HEK293 (cell line): Measurements from ENCODE around the gene PAPSS2.
A peak's percentile ranks its signal among the peaks of the same experiment; 100 is the strongest.
"Not testable (repeated sequence)": the region's sequence is repeated elsewhere in the genome, so short reads cannot be mapped to it uniquely, and the experiment has no call there.

Experiments used
- SP7 ChIP-seq: fragments of 450-650 bp; formaldehyde crosslinking; IDR thresholded peaks from 2 replicates; pipeline ENCODE4 v1.5.1; 2016; ENCODE audit warnings: missing biosample characterization, missing genetic modification characterization
- TCF7L2 ChIP-seq: IDR thresholded peaks from 2 replicates; pipeline ENCODE4 v1.6.1; 2011; ENCODE audit warnings: low read depth, mild to moderate bottlenecking, inconsistent platforms, low read length, moderate library complexity, borderline replicate concordance
- ZBTB17 ChIP-seq: fragments of 450-650 bp; formaldehyde crosslinking; IDR thresholded peaks from 2 replicates; pipeline ENCODE4 v1.5.1; 2016; ENCODE audit warnings: missing biosample characterization, missing genetic modification characterization
- ZNF274 ChIP-seq, 2 experiments: fragments of 200-500 bp in 1 of 2; fragments of 450-650 bp in 1 of 2; sonication (Bioruptor generic) in 1 of 2; formaldehyde crosslinking in 1 of 2; IDR thresholded peaks; 2 replicates each; pipeline versions ENCODE4 v1.5.1 to v1.6.1; 2014 to 2016; ENCODE audit warnings: borderline replicate concordance in 1 of 2, inconsistent platforms in 1 of 2, low read length in 1 of 2, missing biosample characterization in 1 of 2, missing genetic modification characterization in 1 of 2
- ZNF777 ChIP-seq: fragments of 450-650 bp; formaldehyde crosslinking; IDR thresholded peaks from 2 replicates; pipeline ENCODE4 v1.5.1; 2017; ENCODE audit warnings: missing biosample characterization, missing genetic modification characterization, borderline replicate concordance
- TF ChIP-seq, protein P1 (sequence below): fragments of 450-650 bp; formaldehyde crosslinking; IDR thresholded peaks from 2 replicates; pipeline ENCODE4 v1.5.1; 2016; ENCODE audit warnings: missing biosample characterization, missing genetic modification characterization
- TF ChIP-seq, protein P2 (sequence below): fragments of 450-650 bp; formaldehyde crosslinking; IDR thresholded peaks from 2 replicates; pipeline ENCODE4 v1.5.1; 2016; ENCODE audit warnings: missing biosample characterization, missing genetic modification characterization

DNA sequence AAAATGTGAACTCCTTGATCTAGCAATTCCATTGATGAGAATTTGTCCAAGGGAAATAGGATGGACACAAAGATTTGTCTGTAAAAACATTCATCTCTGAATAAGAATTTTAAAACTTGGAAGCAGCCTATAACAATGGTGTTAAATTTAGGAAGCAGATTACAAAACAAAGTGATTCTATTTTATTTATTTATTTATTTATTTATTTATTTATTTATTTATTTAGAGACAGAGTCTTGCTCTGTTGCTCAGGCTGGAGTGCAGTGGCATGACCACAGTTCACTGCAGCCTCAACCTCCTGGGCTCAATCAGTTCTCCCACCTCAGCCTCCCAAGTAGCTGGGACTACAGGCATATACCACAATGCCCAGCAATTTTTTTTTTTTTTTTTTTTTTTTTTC is 38.2 kb upstream of the PAPSS2 start:
- TF ChIP-seq TCF7L2; ZNF274 (IDR thresholded peaks at IDR 0.05; ENCODE audit: low read length); ZNF274 (tag by site-specific recombination; IDR thresholded peaks at IDR 0.05; ENCODE audit: borderline replicate concordance); SP7 (tag by site-specific recombination); ZBTB17 (tag by site-specific recombination); ZNF777: not testable (repeated sequence)
- TF ChIP-seq, protein P1, sequence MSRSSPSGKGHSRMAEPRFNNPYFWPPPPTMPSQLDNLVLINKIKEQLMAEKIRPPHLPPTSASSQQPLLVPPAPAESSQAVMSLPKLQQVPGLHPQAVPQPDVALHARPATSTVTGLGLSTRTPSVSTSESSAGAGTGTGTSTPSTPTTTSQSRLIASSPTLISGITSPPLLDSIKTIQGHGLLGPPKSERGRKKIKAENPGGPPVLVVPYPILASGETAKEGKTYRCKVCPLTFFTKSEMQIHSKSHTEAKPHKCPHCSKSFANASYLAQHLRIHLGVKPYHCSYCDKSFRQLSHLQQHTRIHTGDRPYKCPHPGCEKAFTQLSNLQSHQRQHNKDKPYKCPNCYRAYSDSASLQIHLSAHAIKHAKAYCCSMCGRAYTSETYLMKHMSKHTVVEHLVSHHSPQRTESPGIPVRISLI: 0 out of 2 replicates have a peak, but pooled peaks have one; percentile 41
- TF ChIP-seq, protein P2, sequence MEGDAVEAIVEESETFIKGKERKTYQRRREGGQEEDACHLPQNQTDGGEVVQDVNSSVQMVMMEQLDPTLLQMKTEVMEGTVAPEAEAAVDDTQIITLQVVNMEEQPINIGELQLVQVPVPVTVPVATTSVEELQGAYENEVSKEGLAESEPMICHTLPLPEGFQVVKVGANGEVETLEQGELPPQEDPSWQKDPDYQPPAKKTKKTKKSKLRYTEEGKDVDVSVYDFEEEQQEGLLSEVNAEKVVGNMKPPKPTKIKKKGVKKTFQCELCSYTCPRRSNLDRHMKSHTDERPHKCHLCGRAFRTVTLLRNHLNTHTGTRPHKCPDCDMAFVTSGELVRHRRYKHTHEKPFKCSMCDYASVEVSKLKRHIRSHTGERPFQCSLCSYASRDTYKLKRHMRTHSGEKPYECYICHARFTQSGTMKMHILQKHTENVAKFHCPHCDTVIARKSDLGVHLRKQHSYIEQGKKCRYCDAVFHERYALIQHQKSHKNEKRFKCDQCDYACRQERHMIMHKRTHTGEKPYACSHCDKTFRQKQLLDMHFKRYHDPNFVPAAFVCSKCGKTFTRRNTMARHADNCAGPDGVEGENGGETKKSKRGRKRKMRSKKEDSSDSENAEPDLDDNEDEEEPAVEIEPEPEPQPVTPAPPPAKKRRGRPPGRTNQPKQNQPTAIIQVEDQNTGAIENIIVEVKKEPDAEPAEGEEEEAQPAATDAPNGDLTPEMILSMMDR: not testable (repeated sequence)
